ENCODE results near the gene PNPLA1.
"Not testable (repeated sequence)": the region's sequence is repeated elsewhere in the genome, so short reads cannot be mapped to it uniquely, and the experiment has no call there.

The PNPLA1 gene

DNA sequence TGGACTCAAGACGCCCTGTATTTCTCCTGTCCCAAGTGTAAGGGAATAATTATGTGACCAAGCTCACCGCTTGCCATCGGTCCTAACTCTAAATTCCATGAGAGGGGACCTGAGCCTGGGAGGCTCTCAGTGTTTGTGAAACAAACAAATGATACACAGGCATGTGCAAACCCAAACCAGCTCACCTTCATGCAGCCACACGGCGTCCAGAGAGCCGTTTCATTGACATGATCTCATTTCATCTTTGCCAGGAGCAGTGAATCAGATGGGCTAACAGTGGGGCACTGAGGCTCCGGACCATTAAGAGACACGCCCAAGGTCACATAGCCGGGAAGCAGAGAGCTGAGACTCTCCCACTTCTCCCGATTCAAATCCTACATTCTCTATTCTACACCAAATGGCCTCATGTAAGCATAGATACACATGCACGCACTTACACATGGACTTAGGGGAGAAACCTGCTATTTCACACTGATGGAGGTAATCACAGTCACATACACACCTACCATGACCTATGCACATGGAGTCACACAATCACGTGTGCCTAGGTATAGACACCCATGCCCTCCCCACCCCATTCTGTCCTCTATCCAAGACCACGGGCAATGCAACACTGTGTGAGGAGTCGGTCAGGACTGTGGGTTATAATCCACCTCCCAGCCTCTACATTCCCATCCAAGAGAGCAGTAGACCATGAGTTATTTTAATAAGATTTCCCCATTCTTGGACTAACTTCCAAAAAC is 65.8 kb downstream of the PNPLA1 start:
- no peak for DNase-seq (ENCODE audit: low read depth in 3 of 3)

DNA sequence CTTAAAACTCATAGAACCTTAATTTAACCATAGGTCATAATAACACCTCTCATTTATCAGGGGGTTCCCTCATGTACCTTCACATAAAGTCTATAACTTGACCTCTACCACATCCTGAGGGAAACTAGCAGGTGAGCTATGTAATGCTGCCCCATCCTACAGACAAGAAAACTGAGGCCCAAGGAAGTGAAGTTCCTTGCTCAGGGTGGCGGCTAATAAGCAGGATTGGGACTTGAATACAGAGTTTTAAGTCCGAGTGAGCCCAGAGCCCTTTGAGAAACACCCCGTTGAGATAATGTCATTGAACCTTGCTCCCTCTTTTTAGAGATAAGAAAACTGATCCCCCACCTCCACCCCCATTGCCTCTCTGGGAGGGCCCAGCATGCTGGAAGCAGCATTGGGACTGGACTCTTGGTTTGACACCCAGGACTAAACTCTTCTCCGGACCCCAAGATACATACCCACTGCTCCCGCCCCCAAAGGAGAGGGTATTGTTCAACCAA is 66.4 kb downstream of the PNPLA1 start:
- DNase-seq (ENCODE audit: low read depth in 3 of 3) = no peak

DNA sequence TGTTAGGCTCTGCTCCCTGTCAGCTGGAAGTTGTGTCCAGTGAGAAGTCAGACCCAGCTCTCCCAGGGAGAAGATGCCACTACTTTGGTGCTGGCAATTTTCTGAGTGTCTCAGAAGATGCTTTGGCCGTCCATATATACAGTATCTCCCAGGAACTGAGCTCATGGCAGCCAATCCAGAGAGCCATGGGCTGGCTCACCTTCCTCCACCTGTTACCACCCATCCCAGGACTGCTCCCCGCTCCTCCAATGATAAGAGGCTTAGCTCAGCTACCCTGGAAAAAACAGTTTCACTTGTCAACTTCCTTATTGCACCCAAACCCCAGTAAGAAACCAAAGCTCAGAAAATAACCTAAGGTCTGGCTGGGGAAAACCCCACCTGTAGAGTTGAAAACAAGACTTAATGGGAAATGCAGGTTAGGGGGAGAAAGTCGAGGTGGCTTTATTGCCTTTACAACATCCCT is 67.0 kb downstream of the PNPLA1 start, which contains the start of gene BNIP5:
TSS of gene BNIP5 (minus strand) at position 110 of the 463 bp plus-strand sequence. CDS start 6,198 bp downstream, outside the sequence.
- no peak for DNase-seq (ENCODE audit: low read depth in 3 of 3)

DNA sequence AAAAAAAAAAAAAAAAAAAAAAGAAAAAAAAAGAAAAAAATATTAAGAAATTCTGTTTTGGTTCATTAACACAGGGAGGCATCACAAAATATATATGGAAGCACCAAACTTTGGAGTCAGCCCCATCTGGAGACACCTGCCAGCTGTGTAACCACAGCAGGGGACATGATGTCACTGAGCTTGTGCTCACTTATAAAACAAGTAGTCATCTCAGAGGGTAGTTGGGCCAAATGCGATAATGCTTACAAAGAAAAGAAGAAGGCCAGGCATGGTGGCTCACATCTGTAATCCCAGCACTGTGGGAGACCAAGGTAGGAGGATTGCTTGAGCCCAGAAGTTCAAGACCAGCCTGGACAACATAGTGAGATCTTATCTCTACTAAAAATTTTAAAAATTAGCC is 68.0 kb downstream of the PNPLA1 start:
- no peak for DNase-seq (ENCODE audit: low read depth in 3 of 3)

DNA sequence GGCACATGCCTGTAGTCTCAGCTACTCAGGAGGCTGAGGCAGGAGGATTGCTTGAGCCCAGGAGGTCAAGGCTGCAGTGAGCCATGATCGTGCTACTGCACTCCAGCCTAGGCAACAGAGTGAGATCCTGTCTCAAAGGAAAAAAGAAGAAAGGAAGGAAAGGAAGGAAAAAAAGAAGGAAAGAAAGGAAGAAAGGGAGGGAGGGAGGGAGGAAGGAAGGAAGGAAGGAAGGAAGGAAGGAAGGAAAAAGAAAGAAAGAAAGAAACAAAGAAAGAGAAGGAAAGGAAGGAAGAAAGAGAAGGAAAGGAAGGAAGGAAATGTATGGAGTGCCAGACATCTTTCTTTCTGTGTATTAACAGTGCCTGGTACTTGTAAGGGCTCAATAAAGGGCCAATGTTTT is 68.4 kb downstream of the PNPLA1 start:
- DNase-seq (ENCODE audit: low read depth in 3 of 3) = not testable (repeated sequence)

DNA sequence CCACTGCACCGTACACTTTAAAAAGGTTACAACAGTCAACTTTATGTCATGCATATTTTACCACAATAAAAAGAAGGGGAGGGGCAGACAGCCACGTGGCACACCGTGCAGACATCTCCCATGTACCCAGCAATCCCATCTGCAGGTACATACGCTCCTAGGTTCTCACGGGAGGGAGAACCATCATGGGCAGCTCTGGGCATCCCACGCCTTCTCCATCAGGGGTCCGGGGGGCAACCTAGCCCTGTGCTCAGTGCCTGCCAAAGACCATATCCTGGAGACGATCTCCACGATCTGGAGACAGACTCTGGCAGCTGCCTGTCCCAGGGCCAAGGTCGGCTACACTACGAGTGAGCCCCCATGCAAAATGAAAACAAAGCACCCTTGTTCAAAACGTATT is 69.3 kb downstream of the PNPLA1 start:
- no peak for DNase-seq (ENCODE audit: low read depth in 3 of 3)

DNA sequence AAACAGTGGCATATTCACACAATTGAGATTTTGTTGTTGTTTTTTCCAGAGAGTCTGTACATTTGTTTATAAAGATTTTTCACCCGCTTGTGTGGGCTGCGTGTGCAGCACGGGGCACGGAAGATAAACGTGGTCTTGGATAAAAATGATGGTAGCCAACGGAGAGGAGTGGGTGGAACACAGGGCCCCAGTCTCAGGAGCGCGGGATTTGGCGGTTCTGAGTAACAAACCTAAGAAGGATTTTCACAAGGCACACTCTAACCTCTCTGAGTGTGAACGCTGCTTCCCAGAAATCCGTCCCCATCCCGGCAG is 70.4 kb downstream of the PNPLA1 start:
- no peak for DNase-seq (ENCODE audit: low read depth in 3 of 3)

DNA sequence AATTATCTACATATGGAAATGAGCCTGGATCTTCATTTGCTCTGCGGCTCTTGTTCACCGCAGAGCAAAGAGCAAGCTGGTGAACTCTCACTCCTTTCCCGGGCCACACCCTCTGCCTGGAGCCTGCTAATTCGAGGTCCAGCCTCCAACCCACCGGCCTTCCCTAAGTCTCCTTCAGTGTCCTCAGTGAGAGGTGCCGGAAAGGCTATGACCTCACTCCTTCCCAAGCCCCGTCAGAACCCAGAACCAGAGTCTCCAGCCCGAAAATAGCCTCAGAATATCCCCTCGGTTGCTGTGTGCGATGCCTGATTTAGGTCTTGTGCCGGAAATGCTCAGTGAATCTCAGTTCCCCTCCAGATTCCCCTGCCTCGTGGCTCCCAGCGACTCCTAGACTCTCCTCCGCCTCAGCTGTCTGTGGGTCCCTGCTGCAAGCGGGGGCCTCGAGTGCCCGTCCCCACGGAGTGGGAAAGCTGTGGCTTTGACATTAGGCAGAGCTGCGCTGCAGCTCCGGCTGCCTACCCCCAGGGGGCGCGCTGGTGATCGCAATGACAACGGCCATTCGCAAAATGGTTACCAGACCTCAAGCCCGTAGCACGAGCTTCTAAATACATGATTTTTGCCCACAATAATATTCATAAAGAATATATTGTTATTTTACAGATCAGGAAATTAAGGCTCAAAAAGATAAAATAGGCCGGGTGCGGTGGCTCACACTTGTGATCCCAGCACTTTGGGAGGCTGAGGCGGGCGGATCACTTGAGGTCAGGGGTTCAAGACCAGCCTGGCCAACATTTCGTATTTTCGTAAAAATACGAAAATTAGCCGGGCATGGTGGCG is 71.0 kb downstream of the PNPLA1 start:
- DNase-seq (ENCODE audit: low read depth in 3 of 3) = peak; percentile 44 to 64 (median 57)

DNA sequence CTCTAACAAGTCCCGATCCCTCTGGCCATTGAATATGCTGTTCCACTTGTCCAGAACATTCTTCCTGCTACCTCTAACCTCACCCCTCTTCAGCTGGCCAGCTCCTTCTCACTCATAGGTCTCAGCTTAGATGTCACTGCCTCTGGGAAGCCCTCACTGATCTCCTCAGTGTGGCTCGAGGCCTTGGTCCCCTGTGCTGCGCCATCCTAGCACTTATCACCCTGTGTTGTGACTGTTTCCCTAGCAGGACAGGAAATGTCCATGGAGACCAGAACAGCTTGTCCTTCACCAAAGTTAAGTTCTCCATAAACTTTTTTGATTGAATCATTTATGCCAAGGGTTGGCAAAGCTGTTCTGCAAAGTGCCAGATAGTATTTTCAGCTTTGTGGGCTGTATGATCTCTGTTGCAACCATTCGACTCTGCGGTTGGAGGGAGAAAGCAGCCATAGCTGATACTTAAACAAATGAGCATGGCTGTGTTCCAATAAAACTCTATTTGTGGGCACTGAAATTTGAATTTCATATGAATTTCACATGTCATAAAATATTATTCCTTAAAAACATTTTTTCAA is 73.3 kb downstream of the PNPLA1 start:
- DNase-seq (ENCODE audit: low read depth in 3 of 3) = no peak

DNA sequence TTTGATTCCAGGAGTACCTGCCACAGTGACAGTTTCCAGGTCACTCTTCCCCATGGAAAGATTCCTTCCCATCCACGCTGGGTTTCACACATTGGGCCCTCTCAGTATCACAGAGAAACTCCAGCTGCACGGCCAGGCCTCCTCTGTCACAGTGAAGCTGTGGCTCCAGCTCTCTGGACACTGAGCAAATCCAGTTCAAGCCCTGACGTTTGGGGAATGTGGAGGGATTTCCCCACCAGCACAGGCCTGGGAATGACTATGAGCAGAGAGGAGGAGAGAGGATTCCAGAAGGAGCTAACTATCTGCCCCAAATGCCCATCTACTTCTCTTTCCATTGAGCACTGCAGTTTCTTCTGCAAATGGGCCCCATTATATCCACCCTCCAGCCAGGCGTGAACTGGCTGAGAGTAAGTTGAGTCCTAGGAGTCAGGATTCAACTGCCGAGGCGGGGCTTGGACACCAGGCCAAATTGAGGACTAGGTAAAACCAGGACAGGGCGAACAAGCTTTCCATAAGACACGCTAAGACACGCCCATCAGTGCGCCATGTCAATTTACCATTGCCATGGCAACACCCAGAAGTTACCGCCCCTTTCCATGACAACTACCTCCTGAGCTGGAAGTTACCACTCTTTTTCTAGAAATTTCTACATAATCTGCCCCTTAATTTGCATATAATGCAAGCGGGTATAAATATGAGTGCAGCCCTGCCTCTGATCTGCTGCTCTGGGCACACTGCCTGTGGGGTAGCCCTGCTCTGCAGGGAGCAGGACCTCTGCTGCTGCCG is 76.0 kb downstream of the PNPLA1 start:
- DNase-seq (ENCODE audit: low read depth in 3 of 3) = no peak

DNA sequence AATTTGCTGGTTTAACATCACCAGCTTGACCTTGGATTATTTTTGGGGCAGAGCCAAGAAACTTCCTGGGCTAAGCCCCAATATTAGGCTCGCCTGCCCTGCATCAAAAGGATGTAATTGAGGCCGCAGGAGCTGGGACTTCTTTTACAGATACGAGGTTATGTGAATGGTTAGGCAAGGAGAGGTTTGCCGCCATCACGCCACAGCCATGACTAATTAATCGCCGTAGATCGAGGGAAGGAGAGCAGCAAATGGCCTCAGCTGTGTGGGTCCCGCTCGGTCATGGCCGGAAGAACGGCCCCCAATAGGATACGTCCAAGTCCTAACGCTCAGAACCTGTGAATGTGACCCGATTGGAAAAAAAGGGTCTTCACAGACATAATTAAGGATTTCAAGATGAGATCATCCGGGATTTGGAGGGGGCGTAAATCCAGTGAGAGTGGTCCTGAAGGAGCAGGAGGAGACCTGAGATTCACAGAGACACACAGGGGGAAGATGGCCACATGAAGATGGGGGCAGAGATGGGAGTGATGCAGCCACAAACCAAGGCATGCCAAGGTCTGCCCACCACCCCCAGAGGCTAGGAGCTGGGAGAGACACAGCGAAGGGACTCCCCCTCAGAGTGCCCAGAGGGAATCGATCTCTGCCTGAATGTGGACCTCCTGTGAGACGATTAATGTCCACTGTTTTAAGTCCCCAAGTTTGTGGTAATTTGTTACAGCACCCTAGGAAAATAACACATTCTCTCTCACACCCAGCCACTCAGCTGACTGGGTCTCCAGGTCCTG is 76.8 kb downstream of the PNPLA1 start:
- no peak for DNase-seq (ENCODE audit: low read depth in 3 of 3)

DNA sequence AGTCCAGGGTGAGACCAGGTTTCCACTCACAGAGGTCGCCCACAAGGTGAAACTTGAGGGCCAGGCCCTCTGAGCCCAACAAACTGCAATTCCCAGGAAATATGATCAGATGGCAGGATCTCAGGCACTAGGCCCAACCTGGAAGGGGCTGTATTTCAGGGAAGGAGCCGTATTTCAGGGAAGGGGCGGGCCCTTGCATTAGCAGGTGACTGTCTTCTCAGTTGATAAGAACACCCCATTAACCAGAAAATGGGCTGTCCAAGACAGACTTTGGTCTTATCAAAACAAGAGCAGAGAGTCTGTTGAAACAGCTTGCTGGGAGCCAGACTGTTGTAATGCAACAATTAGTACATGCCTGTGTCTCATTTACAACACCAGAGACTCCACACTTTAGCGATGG is 77.8 kb downstream of the PNPLA1 start:
- no peak for DNase-seq (ENCODE audit: low read depth in 3 of 3)

DNA sequence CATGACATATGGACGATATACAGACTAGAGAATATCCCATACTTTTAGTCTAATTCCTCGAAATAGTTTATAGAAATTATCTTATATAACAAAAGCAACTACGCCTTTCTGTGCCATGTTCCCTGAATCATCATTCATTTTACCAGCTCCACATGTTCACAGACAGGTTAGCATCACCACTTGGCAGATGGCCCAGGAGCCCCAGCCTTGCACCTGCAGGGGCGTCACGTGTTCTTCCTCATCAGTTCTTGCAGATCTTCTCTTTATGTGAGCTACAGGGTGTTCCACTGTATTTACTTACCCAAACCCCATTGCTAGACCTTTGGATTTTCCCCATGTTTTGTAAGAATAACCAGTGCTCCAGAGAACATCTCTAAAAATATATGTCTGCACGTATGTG is 79.4 kb downstream of the PNPLA1 start:
- no peak for DNase-seq (ENCODE audit: low read depth in 3 of 3)

DNA sequence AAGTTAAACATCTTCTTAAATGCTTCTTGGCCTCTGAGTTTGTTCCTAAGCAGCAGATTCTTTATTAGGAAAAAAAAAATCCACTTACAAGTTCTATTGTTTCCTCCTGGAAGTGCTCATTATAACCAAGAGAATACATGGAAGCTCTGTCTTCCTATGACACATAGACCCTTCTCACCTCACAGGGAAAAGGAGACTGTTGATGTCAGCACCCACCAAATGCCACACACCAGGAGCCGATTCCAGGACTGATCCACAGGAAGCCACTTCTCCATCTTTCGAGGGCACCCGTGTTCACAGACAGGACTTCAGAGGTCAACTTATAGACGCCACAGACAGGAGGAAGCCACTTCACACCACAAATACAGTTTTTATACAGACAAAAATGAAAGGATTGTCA is 80.2 kb downstream of the PNPLA1 start:
- DNase-seq (ENCODE audit: low read depth in 3 of 3) = no peak

DNA sequence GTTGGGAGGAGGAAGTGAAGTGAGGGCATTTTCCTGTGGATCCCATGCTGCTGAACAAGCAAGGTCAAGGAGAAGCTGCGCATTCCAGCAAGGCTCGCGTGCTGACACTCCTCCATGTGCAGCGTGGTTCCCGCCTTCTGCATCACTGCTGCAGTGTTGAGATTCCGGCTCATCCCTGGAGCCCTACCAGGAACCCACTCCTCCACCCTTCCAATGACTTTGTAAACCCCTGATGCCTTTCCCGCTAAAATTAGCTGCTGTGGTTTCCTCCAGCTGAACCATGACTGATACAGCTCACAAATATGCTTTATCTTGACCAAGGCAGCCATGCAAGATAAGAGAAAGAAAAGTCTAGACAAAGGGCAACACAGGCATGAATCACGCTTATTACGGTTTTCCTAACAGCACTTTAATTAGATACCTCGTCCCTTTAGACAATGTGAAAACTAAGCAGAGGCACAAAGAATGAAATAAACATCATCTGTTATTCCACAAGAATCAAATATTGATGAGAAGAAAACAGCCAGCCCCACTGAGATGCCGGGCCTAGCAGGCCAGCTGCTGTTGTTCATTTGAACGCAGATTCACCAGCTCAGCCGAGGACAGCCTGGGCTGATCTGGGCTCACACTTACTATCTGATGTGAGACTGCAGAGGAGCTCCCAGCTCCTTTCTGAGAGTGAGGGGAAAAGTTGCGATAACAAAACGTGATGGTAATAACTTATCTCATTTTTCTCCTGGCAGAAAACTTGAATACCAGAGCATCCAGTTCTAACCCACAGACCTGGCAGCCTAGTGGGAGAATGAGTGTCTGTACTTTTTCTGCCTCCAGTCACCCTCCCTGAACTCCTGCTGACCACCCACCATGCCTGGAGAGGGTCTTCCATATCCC is 81.1 kb downstream of the PNPLA1 start:
- no peak for DNase-seq (ENCODE audit: low read depth in 3 of 3)

DNA sequence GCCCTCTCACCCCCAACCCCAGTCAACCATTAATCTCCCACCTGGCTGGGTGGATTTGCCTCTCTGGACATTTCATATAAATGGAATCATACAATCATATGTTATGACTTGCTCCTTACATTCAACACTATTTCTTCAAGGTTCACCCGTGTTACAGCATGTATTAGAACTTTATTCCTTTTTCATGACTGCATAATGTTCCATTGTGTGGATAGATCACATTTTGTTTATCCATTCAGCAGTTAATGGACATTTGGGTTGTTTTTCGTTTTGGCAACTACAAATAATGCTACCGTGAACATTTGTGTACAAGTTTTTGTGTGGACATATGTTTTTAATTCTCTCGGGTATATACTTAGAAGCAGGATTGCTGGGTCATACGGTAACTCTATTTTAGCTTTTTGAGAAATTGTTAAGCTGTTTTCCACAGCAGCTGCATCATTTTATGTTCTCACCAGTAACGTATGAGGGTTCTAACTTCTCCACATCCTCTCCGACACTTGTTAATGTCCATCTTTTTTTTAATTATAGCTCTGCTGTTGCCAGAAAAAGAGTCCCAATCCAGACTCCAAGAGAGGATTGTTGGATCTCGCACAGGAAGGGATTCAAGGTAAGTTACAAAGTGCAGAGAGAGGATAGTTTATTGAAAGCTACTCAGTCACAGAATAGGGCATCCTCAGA is 82.8 kb downstream of the PNPLA1 start:
- no peak for DNase-seq (ENCODE audit: low read depth in 3 of 3)

DNA sequence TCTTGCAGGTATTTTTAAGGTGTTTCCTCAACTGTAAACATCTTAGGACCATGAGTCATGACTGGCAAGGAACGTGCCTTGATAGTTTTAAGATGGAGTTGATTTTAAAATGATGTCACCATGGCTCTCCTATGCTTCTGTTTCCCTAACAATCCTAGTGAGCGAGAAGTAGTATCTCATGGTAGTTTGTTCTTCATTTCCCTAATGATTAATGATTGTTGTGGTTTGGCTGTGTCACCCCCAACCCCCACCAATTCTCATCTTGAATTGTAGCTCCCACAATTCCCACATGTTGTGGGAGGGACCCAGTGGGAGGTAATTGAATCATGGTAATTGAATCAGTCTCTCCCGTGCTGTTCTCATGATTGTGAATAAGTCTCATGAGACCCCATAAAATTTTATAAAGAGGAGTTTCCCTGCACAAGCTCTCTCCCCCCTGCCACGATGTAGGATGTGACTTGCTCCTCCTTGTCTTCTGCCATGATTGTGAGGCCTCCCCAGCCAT is 83.6 kb downstream of the PNPLA1 start:
- DNase-seq (ENCODE audit: low read depth in 3 of 3) = no peak

DNA sequence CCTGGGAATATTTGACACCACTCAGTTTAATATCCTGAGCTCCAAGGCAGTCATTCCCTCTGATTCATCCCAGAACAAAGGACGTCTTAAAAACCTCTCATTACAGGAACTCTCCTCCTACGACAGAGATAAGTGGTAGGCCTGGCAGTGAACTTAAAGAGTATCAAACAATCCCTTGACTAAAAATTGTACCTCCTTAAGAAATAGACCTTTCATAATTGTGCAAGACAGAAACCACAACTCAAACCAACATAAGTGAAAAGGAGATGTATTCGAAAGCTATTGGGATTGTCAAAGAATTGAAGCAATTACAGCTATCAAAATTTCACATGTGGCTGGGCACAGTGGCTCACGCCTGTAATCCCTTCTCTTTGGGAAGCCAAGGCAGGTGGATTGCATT is 86.0 kb downstream of the PNPLA1 start:
- DNase-seq (ENCODE audit: low read depth in 3 of 3) = no peak

DNA sequence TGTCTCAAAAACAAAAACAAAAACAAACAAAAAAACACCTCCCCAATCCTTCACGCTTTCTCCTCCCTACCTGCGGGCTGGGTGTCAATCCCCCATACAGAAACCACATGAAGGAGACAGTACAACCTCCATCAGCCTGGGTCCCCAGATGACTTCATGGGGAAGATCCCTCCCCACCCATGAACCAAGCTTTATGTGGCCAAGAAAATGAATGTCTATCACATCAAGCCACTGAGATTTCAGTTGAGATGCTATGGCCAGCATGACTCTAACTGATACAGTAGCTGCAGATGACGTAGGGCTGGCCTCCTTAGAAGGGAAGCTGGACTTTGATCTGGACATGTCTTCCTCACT is 88.0 kb downstream of the PNPLA1 start:
- no peak for DNase-seq (ENCODE audit: low read depth in 3 of 3)
